K562 (cell line): ENCODE data around the gene DIP2B. TPM values are rescaled to one million over a fixed set of nuclear protein-coding genes. Genes with fewer than 3 reads are reported as not detected.
A peak's percentile ranks its signal among the peaks of the same experiment; 100 is the strongest.

Source experiments
- ATF6 ChIP-seq: sonication (generic); formaldehyde crosslinking; IDR thresholded peaks from 2 replicates; pipeline ENCODE4 v1.4.0; 2020; ENCODE audit warnings: mild to moderate bottlenecking, missing genetic modification reagents
- CBX5 ChIP-seq: IDR thresholded peaks from 2 replicates; pipeline ENCODE4 v1.6.1; 2014; ENCODE audit warnings: low read depth, borderline replicate concordance
- CHAMP1 ChIP-seq: fragments of 450-650 bp; IDR thresholded peaks from 2 replicates; pipeline ENCODE4 v1.6.1; 2016; ENCODE audit warnings: mild to moderate bottlenecking
- CHD4 ChIP-seq: fragments of 200-600 bp; sonication (generic); IDR thresholded peaks from 3 replicates; pipeline ENCODE4 v1.6.1; 2012; ENCODE audit warnings: low read depth, mild to moderate bottlenecking, mixed read lengths, low read length, inconsistent platforms; ENCODE audit not compliant: insufficient read depth, insufficient replicate concordance, poor library complexity, severe bottlenecking
- ESRRA ChIP-seq: fragments of 450-650 bp; IDR thresholded peaks from 2 replicates; pipeline ENCODE4 v1.6.1; 2014; ENCODE audit warnings: low read depth, mild to moderate bottlenecking, moderate library complexity, borderline replicate concordance
- ETV1 ChIP-seq: fragments of 450-650 bp; conservative IDR thresholded peaks from 2 replicates; pipeline ENCODE4 v1.6.1; 2016; ENCODE audit warnings: missing genetic modification characterization, control low read depth, low read depth, missing compliant biosample characterization
- ILK ChIP-seq: fragments of 450-650 bp; IDR thresholded peaks from 2 replicates; pipeline ENCODE4 v1.6.1; 2016; ENCODE audit warnings: missing genetic modification characterization, low read depth, mild to moderate bottlenecking, missing compliant biosample characterization, moderate library complexity, borderline replicate concordance
- KHSRP ChIP-seq: fragments of 450-650 bp; IDR thresholded peaks from 2 replicates; pipeline ENCODE4 v1.6.1; 2017
- MAFG ChIP-seq: fragments of 450-650 bp; conservative IDR thresholded peaks from 2 replicates; pipeline ENCODE4 v1.6.1; 2016; ENCODE audit warnings: missing genetic modification characterization, missing compliant biosample characterization
- MEF2D ChIP-seq: conservative IDR thresholded peaks from 2 replicates; pipeline ENCODE4 v1.6.1; 2016; ENCODE audit warnings: low read depth, missing genetic modification characterization, missing compliant biosample characterization
- NCOA1 ChIP-seq: fragments of 450-650 bp; IDR thresholded peaks from 2 replicates; pipeline ENCODE4 v1.6.1; 2016; ENCODE audit warnings: low read depth
- NCOA4 ChIP-seq: fragments of 450-650 bp; IDR thresholded peaks from 2 replicates; pipeline ENCODE4 v1.6.1; 2018; ENCODE audit warnings: mild to moderate bottlenecking; ENCODE audit not compliant: partially characterized antibody
- NR4A1 ChIP-seq, 2 experiments: fragments of 250-450 bp in 1 of 2; fragments of 450-650 bp in 1 of 2; sonication (Bioruptor Pico) in 1 of 2; IDR thresholded peaks; 2 replicates each; pipeline versions ENCODE4 v1.4.0 to v1.6.1; 2016 to 2020; ENCODE audit warnings: mild to moderate bottlenecking in 2 of 2, missing compliant biosample characterization in 1 of 2, missing genetic modification characterization in 1 of 2, moderate library complexity in 1 of 2
- PHTF2 ChIP-seq: fragments of 250-450 bp; sonication (Bioruptor Pico); IDR thresholded peaks from 2 replicates; pipeline ENCODE4 v1.5.0; 2021; ENCODE audit warnings: mild to moderate bottlenecking
- RBM15 ChIP-seq: fragments of 200-400 bp; formaldehyde crosslinking; IDR thresholded peaks from 2 replicates; pipeline ENCODE4 v1.6.1; 2018; ENCODE audit warnings: mild to moderate bottlenecking, low read length, moderate library complexity; ENCODE audit not compliant: insufficient read depth
- STAG1 ChIP-seq: sonication (generic); formaldehyde crosslinking; IDR thresholded peaks from 2 replicates; pipeline ENCODE4 v1.5.0; 2020; ENCODE audit warnings: missing genetic modification reagents, borderline replicate concordance
- STAT5A ChIP-seq: IDR thresholded peaks from 2 replicates; pipeline ENCODE4 v1.6.1; 2012; ENCODE audit warnings: low read length, inconsistent platforms, borderline replicate concordance
- ZC3H4 ChIP-seq: sonication (generic); formaldehyde crosslinking; IDR thresholded peaks from 2 replicates; pipeline ENCODE4 v1.9.0; 2021; ENCODE audit warnings: missing genetic modification reagents, borderline replicate concordance
- ZNF280B ChIP-seq: fragments of 250-450 bp; sonication (Bioruptor Pico); IDR thresholded peaks from 2 replicates; pipeline ENCODE4 v1.5.1; 2021; ENCODE audit warnings: mild to moderate bottlenecking
- ZNF3 ChIP-seq: fragments of 250-450 bp; sonication (Bioruptor Pico); IDR thresholded peaks from 2 replicates; pipeline ENCODE4 v1.5.0; 2021; ENCODE audit warnings: mild to moderate bottlenecking, moderate library complexity
- ZNF436 ChIP-seq: fragments of 250-450, 450-650 bp; sonication (Bioruptor Pico); formaldehyde crosslinking; IDR thresholded peaks from 2 replicates; pipeline ENCODE4 v1.7.0; 2020; ENCODE audit warnings: mild to moderate bottlenecking
- polyA plus RNA-seq, 8 experiments: library from polyadenylated mRNA; depleted of rRNA in 4 of 8; stranded (reverse) in 5 of 8; unstranded in 3 of 8; fragments of >200 nt; fragmentation: Nextera tagmentation in 2 of 8; fragmentation: Illumina TruSeq in 1 of 8; extraction: Ambion mirVana in 2 of 8; extraction: Trizol in 1 of 8; gene quantifications; 2 replicates each; pipeline versions ENCODE4 v1.2.1 to v1.2.3, GENCODE V29; 2011 to 2014; ENCODE audit warnings: inconsistent platforms in 1 of 8, missing spikeins in 1 of 8
- total RNA-seq, 7 experiments: library from RNA; depleted of rRNA in 6 of 7; stranded (reverse); fragments of >200 nt in 6 of 7; fragmentation: Illumina TruSeq in 2 of 7; extraction: Trizol in 2 of 7; gene quantifications; 2 replicates each; pipeline versions ENCODE4 v1.2.1 to v1.2.3, GENCODE V29; 2011 to 2021; ENCODE audit warnings: low replicate concordance in 1 of 7

DIP2B gene
- total and polyA plus RNA-seq, 9 of the 15 experiments (the other 6 are each of a cell fraction or from before 2014, with no cell fraction given), result 4.6 to 26.1 (median 18.8) TPM

- TF ChIP-seq CHAMP1 (peak; percentile 66; the same call in 1 of the 2 replicates), NR4A1 (CRISPR knock-in tag; IDR thresholded peaks at IDR 0.05) (no peak), NR4A1 (tag; IDR thresholded peaks at IDR 0.05) (no peak), ZNF436 (CRISPR knock-in tag) (no peak), ZNF3 (CRISPR knock-in tag) (no peak), ATF6 (CRISPR knock-in tag) (no peak), CBX5 (no peak), STAG1 (CRISPR knock-in tag) (no peak), ETV1 (tag) (peak; percentile 99), PHTF2 (CRISPR knock-in tag) (no peak), ZC3H4 (CRISPR knock-in tag) (no peak), RBM15 (no peak), ESRRA (no peak), ZNF280B (CRISPR knock-in tag) (no peak), NCOA4 (no peak), NCOA1 (peak; percentile 76), CHD4 (no peak), MAFG (no peak), MEF2D (tag) (no peak), KHSRP (no peak), STAT5A (no peak), ILK (tag) (no peak)
Observed at GRCh38 chr12:50589650-50590435, 85.1 kb downstream of the DIP2B start (continued).
